Measurements from ENCODE around the gene RXFP3.
"Not testable (repeated sequence)": the region's sequence is repeated elsewhere in the genome, so short reads cannot be mapped to it uniquely, and the experiment has no call there.

Gene RXFP3

GRCh38 chr5:33936381-33937016, at the start of gene RXFP3:
Gene RXFP3, plus strand, starts transcription at chr5:33936386. Its CDS starts 355 bp downstream, at chr5:33936741.
- DNase-seq: no peak

GRCh38 chr5:33887268-33887667, 48.9 kb upstream of the RXFP3 start:
- no peak for DNase-seq

- DNase-seq: no peak
Observed at GRCh38 chr5:33888587-33888986, 47.6 kb upstream of the RXFP3 start.

GRCh38 chr5:33890131-33891032, 45.8 kb upstream of the RXFP3 start:
- DNase-seq: no peak

- DNase-seq: no peak
Observed at GRCh38 chr5:33891446-33891787, 44.8 kb upstream of the RXFP3 start.

GRCh38 chr5:33891788-33892619, 44.2 kb upstream of the RXFP3 start, which contains the start of gene ADAMTS12:
Gene ADAMTS12, minus strand, starts transcription at chr5:33891990. Its CDS starts 134 bp downstream, at chr5:33891856.
- peak; percentile 4 for DNase-seq

- no peak for DNase-seq
Observed at GRCh38 chr5:33892620-33893137, 43.5 kb upstream of the RXFP3 start.

GRCh38 chr5:33894566-33894965, 41.6 kb upstream of the RXFP3 start:
- no peak for DNase-seq

GRCh38 chr5:33901156-33901555, 35.0 kb upstream of the RXFP3 start:
- DNase-seq: no peak

- no peak for DNase-seq
Observed at GRCh38 chr5:33903118-33903517, 33.1 kb upstream of the RXFP3 start.

- no peak for DNase-seq
Observed at GRCh38 chr5:33905381-33905780, 30.8 kb upstream of the RXFP3 start.

GRCh38 chr5:33906248-33906647, 29.9 kb upstream of the RXFP3 start:
- not testable (repeated sequence) for DNase-seq

- DNase-seq: not testable (repeated sequence)
Observed at GRCh38 chr5:33914844-33915243, 21.3 kb upstream of the RXFP3 start.

GRCh38 chr5:33921002-33921401, 15.2 kb upstream of the RXFP3 start:
- DNase-seq: no peak

GRCh38 chr5:33925278-33925677, 10.9 kb upstream of the RXFP3 start:
- DNase-seq: no peak

- DNase-seq: no peak
Observed at GRCh38 chr5:33927685-33928084, 8.5 kb upstream of the RXFP3 start.

GRCh38 chr5:33928283-33928682, 7.9 kb upstream of the RXFP3 start:
- DNase-seq: no peak

- DNase-seq: no peak
Observed at GRCh38 chr5:33929925-33930690, 6.1 kb upstream of the RXFP3 start.

GRCh38 chr5:33931136-33931535, 5.0 kb upstream of the RXFP3 start:
- no peak for DNase-seq

GRCh38 chr5:33933723-33934169, 2.4 kb upstream of the RXFP3 start:
- no peak for DNase-seq

- DNase-seq: no peak
Observed at GRCh38 chr5:33934176-33934575, 2.0 kb upstream of the RXFP3 start.

- peak; percentile 49 for DNase-seq
Observed at GRCh38 chr5:33936004-33936380, 194 bp upstream of the RXFP3 start.

All from NCI-H524 treated with DMSO at 0.1 percent for 48 hours (cell line).